HG03439 (cell line): ENCODE results near the gene MCOLN1.
A peak's percentile ranks its signal among the peaks of the same experiment; 100 is the strongest.
"Not testable (repeated sequence)": the region's sequence is repeated elsewhere in the genome, so short reads cannot be mapped to it uniquely, and the experiment has no call there.

Experiments used
- ATAC-seq: cut with Tn5 transposase; IDR thresholded peaks from one replicate; pipeline ENCODE4 v1.9.1; 2021; ENCODE audit warnings: mild to moderate bottlenecking, moderate library complexity; ENCODE audit not compliant: unreplicated experiment

The MCOLN1 gene

DNA sequence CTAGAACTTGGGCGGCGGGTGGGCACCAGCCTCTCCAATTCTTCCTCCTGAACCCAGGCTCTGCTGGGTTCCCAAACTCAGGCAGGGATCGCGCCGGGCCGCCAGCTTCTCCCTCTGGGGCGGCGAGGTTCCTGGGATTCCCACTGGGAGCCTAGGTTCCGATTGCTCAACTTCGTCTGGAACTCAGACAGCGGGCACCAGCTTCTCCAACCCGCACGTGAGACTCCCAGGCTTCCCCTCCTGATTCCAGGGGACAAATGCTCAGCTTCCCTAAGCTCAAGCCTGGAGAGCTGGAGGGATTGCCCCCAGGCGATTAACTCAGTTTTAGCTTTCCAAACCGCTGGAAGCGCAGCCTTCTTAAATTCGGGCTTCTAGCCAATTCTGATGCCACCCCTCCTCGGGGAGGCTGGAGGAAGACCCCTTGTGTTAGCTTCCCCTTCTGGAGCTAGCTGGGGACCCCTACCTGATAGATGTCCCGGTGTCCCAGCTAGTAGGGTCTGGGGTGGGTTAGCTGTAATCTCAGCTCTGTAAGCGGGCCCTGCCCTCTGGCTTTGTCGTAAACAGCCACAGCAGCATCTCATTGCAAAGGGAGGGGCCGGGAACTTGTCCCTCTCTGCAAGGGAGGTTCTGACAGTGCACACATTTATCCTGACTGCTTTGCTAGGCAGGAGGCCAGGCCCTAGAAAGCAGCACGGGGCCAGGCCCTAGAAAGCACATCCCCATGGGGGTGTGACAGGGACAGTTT lies 671 bp downstream of the MCOLN1 start:
- no peak for ATAC-seq

DNA sequence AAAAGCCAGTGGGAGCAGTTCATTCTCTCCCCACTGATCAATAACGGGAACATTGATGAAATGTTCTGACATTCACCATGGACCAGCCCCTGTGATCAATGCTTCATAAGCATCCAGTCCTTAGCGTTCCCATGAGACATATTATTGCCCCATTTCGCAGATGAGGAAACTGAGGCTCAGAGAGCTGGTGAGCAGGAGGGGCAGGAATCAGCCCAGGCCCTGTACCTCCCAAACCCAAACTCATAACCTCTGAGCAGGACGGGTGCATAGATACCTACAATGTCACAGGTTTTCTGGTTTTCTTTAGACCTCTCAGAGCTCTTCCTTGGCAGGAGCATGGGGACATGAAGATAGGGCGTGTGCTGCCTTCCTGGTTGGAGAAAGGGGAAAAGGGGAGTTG lies 2.1 kb downstream of the MCOLN1 start:
- ATAC-seq: no peak

DNA sequence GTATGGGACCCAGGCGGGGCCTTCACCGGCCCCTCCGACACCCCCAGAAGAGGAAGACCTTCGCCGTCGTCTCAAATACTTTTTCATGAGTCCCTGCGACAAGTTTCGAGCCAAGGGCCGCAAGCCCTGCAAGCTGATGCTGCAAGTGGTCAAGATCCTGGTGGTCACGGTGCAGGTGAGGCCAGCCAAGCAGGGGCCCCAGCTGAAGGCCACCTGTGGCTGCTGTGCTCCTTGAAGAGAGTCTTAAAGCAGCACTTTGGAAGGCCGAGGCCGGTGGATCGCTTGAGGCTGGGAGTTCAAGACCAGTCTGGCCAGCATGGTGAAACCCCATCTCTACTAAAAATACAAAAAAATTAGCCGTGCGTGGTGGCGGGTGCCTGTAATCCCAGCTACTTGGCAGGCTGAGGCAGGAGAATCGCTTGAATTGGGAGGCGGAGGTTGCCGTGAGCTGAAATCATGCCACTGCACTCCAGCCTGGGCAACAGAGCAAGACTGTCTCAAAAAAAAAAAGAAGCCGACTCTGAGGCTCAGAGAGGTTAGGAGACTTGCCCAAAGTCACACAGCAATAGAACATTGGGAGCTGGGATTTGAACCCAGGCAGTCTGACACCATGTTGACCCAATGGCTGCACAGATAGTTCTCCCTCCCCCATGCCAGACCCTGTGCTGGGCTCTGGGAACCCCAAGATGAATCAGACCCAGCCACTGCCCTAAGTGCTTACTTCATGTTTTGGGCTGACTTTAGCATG lies 2.7 kb downstream of the MCOLN1 start:
- ATAC-seq: no peak

DNA sequence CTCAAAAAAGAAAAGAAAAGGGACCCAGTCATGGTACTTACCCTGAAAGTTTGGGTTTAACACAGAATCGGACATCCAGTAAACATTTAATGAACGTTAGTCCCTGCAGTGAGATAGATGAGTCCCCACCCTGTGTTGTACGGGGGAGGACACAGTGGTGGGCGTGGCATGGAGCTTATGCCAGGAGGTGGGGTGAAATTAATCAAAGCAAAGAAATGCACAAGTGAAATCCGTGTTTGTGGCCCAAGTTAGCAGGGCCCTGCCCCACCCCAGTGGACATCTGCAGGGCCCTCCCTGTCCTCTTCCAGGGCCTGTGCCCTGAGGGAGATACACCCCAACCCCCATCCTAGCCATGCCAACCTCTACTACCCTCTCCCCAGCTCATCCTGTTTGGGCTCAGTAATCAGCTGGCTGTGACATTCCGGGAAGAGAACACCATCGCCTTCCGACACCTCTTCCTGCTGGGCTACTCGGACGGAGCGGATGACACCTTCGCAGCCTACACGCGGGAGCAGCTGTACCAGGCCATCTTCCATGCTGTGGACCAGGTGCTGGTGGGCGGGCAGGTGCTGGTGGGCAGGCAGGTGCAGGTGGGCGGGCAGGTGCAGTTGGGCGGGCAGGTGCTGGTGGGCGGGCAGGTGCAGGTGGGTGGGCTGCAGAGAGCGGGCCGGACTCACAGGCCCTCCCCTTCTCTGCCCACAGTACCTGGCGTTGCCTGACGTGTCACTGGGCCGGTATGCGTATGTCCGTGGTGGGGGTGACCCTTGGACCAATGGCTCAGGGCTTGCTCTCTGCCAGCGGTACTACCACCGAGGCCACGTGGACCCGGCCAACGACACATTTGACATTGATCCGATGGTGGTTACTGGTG lies 3.9 kb downstream of the MCOLN1 start:
- ATAC-seq: no peak

DNA sequence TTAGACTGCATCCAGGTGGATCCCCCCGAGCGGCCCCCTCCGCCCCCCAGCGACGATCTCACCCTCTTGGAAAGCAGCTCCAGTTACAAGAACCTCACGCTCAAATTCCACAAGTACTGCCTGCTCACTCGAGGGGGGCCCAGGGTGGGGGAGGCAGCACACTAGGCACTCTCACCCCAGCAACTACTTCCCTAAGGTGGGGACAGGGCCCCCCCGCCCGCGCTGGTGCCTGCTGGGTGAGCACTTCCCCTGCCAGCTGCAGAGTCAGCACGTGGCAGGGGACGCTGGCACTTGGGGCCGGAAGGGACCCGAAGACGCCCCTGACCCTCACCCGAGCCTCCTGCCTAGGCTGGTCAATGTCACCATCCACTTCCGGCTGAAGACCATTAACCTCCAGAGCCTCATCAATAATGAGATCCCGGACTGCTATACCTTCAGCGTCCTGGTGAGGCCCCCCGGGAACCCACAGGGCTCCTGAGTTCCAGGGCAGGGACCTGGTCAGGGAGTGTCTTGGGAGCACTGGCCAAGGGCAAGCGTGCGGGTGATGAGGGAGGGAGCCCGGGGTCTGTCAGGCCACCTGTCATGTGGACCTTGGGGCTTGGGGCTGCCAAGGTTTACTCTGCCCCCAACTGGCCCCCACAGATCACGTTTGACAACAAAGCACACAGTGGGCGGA lies 5.2 kb downstream of the MCOLN1 start:
- no peak for ATAC-seq

DNA sequence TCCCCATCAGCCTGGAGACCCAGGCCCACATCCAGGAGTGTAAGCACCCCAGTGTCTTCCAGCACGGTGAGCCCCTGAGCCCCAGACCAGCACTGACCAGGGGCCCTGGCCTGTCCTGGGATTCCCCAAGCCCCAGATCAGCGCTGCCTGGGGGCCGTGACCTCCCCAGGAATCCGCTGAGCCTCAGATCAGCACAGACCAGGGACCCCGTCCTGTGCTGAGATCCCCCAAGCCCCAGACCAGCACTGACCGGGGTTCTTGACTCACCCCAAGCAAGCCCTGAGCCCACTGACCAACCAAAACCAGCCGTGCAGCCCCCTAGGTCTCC lies 5.7 kb downstream of the MCOLN1 start:
- no peak for ATAC-seq

DNA sequence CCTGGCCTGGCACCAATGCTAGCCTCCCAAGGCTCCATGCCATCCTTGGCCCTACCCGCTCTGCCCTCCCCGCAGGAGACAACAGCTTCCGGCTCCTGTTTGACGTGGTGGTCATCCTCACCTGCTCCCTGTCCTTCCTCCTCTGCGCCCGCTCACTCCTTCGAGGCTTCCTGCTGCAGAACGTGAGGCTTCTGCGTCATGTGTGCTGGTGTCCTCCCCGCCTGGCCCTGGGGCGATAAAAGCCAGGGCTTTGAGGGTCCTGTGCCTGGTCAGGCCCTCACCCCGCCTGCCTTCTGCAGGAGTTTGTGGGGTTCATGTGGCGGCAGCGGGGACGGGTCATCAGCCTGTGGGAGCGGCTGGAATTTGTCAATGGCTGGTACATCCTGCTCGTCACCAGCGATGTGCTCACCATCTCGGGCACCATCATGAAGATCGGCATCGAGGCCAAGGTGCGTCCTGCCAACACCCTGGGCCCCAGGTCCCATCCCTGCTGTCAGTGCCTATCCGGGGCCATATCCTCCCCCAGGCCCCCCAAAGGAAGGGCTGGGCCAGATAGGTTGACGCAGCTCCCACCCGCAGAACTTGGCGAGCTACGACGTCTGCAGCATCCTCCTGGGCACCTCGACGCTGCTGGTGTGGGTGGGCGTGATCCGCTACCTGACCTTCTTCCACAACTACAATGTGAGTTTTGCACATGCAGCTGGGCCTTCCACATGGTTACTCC lies 6.3 kb downstream of the MCOLN1 start:
- ATAC-seq: no peak

DNA sequence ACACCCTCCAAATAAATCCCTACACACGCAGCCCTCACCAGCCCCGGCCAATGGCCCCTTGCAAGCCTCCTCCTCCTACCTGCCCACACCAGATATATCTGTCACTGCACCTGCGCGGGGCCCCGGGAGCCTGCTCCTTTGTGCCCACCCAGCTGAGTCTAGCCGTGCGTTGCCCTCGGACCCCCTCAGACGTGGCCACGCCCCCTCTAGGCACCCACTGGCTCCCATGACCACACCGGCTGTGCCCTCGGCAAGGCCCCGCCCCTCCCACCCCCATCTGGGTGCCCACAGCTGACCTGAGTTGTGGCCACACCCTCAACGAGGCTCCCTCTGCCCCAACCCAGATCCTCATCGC lies 6.8 kb downstream of the MCOLN1 start:
- no peak for ATAC-seq

DNA sequence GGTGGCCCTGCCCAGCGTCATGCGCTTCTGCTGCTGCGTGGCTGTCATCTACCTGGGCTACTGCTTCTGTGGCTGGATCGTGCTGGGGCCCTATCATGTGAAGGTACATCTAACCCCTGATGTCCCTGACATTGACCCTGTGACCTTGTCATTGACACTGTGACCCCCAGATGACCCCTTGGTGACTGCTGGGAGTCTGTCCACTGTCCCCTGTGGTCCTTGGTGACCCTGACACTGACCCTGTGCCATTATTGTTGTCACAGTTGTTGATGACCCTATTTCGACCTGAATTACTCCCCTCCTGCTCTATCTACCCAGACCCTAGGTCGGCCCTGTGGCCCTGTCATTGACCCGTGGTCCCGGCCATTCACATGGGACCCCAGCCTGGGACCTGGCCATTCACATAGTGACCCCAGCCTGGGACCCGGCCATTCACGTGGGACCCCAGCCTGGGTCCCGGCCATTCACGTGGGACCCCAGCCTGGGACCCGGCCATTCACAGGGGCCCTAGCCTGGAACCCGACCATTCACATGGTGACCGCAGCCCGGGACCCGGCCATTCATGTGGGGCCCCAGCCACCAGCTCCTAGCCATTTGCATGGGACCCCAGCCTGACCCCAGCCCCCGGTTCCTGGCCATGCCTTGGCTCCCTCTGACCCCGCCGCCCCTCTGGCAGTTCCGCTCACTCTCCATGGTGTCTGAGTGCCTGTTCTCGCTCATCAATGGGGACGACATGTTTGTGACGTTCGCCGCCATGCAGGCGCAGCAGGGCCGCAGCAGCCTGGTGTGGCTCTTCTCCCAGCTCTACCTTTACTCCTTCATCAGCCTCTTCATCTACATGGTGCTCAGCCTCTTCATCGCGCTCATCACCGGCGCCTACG lies 7.4 kb downstream of the MCOLN1 start:
- ATAC-seq: no peak

DNA sequence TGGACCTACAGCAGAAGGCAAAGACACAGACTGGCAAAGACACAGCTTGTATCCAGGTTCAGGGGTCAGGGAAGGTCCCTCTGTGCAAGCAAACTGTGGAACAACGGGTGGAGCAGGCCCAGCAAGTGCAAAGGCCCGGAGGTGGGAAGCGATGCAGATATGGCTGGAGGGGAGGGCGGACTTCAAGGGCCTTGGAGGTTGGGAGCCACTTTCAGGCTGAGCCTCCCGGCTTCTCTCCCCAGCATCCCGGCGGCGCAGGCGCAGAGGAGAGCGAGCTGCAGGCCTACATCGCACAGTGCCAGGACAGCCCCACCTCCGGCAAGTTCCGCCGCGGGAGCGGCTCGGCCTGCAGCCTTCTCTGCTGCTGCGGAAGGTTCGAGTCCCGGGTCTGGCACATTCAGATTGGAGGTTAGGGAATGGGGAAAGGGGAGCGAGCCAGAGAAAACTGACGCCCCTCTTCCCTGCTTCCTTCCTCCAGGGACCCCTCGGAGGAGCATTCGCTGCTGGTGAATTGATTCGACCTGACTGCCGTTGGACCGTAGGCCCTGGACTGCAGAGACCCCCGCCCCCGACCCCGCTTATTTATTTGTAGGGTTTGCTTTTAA lies 11.0 kb downstream of the MCOLN1 start:
- no peak for ATAC-seq

DNA sequence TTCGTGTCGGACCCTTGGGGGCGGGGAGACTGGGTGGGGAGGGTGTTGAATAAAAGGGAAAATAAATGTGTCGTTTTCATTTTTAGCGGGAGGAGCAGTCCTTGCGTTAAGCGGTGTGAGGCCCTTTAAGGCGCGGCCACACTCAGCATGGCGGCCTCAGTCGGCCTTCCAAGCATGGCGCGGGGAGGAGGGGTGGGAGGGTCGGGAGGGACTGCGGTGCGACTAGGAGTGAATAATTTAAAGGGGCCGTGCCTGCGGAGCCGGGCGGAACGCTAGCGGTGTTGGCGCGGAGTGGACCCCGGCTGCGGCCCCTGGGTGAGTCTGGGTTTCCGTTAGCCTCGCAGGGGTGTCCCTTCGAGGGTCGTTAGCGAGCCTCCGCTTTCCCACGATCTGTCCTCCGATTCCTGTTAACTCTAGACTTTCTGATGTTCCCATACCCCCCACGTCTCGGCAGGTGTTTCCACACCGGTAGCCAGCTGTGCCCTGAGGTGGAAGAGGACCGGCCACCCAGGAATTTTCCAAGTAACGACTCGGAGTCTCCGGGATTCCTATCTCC lies 11.6 kb downstream of the MCOLN1 start:
- no peak for ATAC-seq

DNA sequence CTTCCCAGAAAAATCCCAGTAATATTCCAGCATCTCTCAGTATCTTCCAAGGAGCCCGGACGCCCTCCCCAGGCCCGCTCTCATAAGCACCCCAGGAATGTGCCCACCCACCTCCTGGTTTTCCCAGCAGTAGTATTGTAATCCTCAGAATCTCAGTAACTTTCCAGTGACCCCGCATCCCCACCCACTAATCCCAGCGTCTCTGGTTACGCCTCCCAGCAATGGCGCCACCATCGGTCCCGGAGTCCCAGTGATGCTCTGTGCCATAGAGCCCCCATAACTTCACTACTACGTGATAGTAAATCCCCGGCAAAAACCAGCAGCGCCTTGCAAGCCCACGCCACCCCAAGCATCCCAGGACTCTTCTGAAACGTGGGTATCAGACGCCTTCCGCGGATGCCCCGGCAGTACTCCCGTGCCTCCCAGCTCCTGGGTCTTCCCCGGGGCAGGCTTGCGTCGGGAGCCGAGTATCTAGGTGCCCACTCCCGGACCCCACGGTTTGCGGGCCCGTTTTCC lies 12.2 kb downstream of the MCOLN1 start:
- peak; percentile 9 for ATAC-seq

DNA sequence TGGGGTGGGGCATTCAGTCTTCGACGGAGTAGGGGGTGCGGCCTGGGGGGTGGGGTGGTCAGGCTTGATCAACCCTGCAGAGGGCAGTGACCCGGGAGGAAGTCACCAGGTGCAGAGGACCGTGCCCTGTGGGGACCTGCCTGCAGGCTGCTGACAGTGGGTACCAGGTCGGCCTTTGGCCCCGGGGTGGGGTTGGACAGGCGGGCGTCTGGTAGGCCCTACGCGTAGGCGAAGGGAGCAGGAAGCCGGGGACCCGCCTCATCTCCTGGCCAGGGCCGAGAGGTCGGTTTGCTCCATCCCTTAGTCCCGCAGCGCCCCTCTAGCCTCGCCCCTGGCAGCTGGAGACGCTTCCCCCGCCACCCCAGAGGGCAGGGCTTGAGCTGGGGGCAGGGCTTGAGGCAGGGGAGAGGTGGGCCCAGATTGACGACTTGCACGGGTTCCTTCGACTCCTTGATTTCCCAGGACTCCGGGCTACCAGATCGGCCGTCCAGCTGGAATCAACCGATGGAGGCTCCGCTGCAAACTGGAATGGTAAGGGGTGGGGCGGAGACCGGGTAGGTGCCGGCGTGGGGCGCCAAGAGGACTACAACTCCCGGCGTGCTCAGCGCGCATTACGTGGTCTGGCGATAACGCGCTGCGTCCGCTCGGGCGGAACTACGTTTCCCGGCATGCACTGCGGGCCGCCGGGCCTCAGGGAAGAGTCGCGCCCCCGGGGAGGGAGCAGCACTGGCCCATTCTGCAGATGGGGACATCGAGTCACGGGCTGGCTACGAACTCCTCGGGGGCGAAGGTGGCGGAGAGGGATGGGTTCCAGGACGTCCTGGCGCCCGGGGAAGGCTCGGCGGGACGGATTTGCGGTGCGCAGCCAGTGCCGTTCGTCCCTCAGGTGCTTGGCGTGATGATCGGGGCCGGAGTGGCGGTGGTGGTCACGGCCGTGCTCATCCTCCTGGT lies 12.9 kb downstream of the MCOLN1 start, which contains the start of gene PNPLA6:
TSS of gene PNPLA6 (plus strand) at position 671 of the 951 bp plus-strand sequence. CDS start at position 743, 72 bp downstream.
- peak; percentile 74 for ATAC-seq

DNA sequence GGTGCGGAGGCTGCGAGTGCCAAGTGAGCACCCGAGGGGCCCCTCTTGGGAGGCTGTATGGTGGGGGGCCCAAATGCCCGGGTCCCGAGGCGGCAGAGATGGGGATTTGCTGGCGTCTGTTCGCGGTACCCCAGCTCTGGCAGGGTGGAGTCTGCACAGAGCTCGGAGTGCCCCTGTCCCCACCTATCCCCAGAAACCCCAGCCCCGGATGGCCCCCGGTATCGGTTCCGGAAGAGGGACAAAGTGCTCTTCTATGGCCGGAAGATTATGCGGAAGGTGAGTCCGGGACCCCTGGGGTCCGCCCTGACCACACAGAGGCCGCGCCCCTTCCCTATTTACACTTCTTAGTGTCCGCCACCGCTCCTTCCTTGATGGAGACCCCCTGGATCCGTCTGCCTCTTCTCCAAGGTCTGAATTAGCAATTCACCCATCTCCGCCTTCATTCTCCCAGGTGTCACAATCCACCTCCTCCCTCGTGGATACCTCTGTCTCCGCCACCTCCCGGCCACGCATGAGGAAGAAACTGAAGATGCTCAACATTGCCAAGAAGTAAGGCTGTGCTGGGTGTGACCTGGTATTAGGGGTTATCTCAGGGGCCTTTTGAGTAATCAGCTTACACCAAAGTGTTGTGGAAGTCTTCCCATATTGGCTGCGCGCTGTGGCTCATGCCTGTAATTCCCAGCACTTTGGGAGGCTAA lies 13.7 kb downstream of the MCOLN1 start:
- peak; percentile 1 for ATAC-seq

DNA sequence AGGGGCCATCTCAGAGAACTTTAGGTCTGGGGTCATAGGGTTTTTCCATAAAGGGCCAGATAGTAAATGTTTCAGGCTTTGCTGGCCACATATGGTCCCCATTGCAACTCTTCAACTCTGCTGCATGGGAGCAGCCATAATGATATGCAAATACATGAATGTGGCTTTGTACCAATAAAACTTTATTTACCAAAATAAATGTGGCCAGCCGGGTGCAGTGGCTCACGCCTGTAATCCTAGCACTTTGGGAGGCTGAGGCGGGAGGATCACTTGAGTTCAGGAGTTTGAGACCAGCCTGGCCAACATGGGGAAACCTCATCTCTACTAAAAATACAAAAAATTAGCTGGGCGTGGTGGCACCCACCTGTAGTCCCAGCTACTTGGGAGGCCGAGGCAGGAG lies 16.6 kb downstream of the MCOLN1 start:
- not testable (repeated sequence) for ATAC-seq

DNA sequence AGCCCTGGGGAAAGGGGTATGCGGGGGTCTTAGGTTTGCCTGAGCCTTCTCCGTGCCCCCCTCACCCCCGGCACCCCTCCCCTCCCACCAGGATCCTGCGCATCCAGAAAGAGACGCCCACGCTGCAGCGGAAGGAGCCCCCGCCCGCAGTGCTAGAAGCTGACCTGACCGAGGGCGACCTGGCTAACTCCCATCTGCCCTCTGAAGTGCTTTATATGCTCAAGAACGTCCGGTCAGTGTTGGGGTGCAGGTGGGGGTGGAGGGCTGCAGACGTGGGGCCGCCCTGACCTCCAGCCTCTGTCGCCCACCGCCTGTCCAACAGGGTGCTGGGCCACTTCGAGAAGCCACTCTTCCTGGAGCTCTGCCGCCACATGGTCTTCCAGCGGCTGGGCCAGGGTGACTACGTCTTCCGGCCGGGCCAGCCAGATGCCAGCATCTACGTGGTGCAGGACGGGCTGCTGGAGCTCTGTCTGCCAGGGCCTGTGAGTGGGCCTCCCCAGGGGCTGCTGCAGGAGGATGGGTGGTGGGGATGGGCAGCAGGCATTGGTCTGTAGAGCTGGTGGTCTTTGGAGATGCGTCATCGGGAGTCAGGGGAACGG lies 17.5 kb downstream of the MCOLN1 start:
- no peak for ATAC-seq
